Upper lobe of right lung (tissue), 1 donor: ENCODE data around the gene LTBP3. TPM values are rescaled to one million over a fixed set of nuclear protein-coding genes. Genes with fewer than 3 reads are reported as not detected.

Experiments
- ATAC-seq: fragments of 200-7000 bp; cut with Tn5 transposase; one replicate; pipeline ENCODE4 v1.9.1; 2020; ENCODE audit warnings: mild to moderate bottlenecking, moderate library complexity
- DNase-seq: peaks from one replicate; pipeline ENCODE4 v3.0.0-alpha.2; 2020
- H3K27ac ChIP-seq: fragments of 200-600 bp; one replicate; pipeline ENCODE4 v1.8.0; 2022
- H3K27me3 ChIP-seq: fragments of 200-600 bp; one replicate; pipeline ENCODE4 v1.8.0; 2022; ENCODE audit warnings: mild to moderate bottlenecking
- H3K36me3 ChIP-seq: fragments of 200-600 bp; one replicate; pipeline ENCODE4 v1.8.0; 2022
- H3K4me1 ChIP-seq: fragments of 200-600 bp; one replicate; pipeline ENCODE4 v1.8.0; 2022
- H3K4me3 ChIP-seq: fragments of 200-600 bp; one replicate; pipeline ENCODE4 v1.8.0; 2022; ENCODE audit warnings: mild to moderate bottlenecking
- H3K9me3 ChIP-seq: fragments of 200-600 bp; one replicate; pipeline ENCODE4 v1.8.0; 2022
- intact Hi-C: fragments of 100-400 bp; cut with DNase I; formaldehyde crosslinking; loops from one replicate; pipeline ENCODE4 v1.11.0; 2022
- total RNA-seq: library from RNA; stranded (reverse); fragmentation: NEBNext Ultra II Directional; extraction: Animal tissue kit (Norgen Biotek cat#: 25700); gene quantifications from one replicate; pipeline ENCODE4 v1.2.1, GENCODE V29; 2021
- TF ChIP-seq, protein P1 (sequence below): fragments of 200-600 bp; IDR thresholded peaks from one replicate; pipeline ENCODE4 v1.8.0; 2022; ENCODE audit warnings: antibody characterized with exemption
- donor health status: DM: no; HTN: yes; CAD: no; lungs with severe emphysema.

The LTBP3 gene
- total RNA-seq, 1 donor from 2014 or later, result 128 TPM

DNA sequence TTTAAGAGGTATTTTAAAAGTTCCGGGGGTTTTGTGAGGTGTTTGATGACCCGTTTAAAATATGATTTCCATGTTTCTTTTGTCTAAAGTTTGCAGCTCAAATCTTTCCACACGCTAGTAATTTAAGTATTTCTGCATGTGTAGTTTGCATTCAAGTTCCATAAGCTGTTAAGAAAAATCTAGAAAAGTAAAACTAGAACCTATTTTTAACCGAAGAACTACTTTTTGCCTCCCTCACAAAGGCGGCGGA is 59.5 kb downstream of the LTBP3 start:
- ATAC-seq (no peak), DNase-seq (no peak)
- H3K4me1 ChIP-seq, result peaks cover 34% of the 10 kb centered on the region
- no peaks in the 10 kb centered on the region for H3K27me3 ChIP-seq
- peak overlapping the region; percentile 100 for H3K27ac ChIP-seq
- peak overlapping the region; percentile 79 for H3K4me3 ChIP-seq
- intact Hi-C loops, result no loop called here
- H3K9me3 ChIP-seq, result no peaks in the 10 kb centered on the region
- peaks cover 26% of the 10 kb centered on the region for H3K36me3 ChIP-seq
- TF ChIP-seq, protein P1, sequence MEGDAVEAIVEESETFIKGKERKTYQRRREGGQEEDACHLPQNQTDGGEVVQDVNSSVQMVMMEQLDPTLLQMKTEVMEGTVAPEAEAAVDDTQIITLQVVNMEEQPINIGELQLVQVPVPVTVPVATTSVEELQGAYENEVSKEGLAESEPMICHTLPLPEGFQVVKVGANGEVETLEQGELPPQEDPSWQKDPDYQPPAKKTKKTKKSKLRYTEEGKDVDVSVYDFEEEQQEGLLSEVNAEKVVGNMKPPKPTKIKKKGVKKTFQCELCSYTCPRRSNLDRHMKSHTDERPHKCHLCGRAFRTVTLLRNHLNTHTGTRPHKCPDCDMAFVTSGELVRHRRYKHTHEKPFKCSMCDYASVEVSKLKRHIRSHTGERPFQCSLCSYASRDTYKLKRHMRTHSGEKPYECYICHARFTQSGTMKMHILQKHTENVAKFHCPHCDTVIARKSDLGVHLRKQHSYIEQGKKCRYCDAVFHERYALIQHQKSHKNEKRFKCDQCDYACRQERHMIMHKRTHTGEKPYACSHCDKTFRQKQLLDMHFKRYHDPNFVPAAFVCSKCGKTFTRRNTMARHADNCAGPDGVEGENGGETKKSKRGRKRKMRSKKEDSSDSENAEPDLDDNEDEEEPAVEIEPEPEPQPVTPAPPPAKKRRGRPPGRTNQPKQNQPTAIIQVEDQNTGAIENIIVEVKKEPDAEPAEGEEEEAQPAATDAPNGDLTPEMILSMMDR, result no peak

DNA sequence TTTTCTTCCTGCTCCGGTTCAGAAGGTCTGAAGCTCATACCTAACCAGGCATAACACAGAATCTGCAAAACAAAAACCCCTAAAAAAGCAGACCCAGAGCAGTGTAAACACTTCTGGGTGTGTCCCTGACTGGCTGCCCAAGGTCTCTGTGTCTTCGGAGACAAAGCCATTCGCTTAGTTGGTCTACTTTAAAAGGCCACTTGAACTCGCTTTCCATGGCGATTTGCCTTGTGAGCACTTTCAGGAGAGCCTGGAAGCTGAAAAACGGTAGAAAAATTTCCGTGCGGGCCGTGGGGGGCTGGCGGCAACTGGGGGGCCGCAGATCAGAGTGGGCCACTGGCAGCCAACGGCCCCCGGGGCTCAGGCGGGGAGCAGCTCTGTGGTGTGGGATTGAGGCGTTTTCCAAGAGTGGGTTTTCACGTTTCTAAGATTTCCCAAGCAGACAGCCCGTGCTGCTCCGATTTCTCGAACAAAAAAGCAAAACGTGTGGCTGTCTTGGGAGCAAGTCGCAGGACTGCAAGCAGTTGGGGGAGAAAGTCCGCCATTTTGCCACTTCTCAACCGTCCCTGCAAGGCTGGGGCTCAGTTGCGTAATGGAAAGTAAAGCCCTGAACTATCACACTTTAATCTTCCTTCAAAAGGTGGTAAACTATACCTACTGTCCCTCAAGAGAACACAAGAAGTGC is 60.0 kb downstream of the LTBP3 start:
- TF ChIP-seq, protein P1, result no peak
- Histone ChIP-seq H3K27me3 (no peaks in the 10 kb centered on the region), H3K9me3 (no peaks in the 10 kb centered on the region), H3K4me1 (peaks cover 39% of the 10 kb centered on the region), H3K4me3 (peak overlapping the region; percentile 79), H3K27ac (peak overlapping the region; percentile 100), H3K36me3 (peaks cover 22% of the 10 kb centered on the region)
- peak; percentile 6 for ATAC-seq
- intact Hi-C loops, result no loop called here
- peak; percentile 71 for DNase-seq

DNA sequence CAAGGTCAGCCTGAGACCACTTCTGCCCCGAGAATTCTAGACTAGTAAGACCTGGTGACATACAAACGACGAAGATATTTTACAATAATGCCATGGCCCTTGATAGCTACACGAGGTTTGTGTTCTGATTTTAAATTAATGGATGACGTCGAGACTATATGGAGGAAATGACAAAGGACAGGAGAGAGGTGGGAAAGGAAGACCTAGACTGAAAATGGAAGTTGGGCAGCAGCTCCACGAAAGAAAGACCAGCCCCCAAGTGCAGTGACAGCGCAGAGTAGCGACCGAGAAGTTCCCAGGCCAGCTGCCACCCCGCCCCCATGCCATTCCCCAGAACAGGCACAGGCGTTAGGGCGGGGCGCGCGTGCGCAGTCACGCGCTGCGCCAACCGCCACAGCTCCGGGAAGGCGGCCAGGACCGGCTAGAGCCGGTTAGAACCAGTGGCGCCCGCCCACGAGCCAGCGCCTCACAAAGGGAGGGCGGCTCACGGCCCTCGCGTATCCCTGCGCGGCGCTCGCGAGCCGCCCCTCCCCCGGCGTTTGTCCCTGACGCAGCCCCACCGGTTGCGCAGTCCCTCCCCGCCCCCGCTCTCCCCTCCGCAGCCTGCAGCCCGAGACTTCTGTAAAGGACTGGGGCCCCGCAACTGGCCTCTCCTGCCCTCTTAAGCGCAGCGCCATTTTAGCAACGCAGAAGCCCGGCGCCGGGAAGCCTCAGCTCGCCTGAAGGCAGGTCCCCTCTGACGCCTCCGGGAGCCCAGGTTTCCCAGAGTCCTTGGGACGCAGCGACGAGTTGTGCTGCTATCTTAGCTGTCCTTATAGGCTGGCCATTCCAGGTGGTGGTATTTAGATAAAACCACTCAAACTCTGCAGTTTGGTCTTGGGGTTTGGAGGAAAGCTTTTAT is 60.8 kb downstream of the LTBP3 start:
- intact Hi-C loops, result no loop called here

DNA sequence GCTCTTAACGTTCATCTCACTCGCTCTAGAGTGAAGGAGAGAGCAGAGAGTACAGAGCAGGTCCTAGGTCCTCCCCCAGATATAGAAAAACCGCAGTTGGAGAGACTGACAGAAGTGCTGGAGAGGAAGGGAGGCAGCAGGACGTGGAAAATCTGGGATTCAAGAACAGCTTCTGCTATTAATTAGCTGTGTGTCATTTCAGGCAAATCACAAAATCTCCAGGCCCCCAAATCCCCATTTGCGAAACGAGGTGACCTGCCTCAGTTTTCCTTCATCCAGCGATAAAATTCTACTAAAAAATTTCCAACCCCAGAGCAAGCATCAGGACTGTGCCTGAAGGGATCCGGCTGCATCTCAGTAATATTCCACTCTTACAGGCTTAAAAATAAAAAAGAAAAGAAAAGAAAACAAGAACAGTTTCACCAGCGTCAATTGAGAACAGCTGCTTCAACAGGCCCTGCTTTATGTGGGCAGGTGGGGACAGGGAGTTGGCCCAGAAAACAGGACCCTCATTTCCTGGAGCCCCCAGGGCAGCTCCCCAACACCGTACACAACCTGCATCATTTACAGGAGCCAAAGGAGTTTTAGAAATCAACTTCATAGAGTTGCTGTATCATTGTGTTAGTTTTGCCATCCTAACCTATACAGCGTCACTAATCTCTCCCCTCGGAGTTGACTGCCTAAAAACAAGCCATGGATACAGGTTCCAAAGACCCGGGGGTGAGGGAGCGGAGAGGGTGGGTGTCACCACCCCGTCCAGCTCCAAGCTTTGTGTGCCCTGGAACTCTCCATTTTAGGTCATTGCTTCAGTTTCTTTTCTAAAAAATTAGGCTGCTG is 61.6 kb downstream of the LTBP3 start:
- peak; percentile 57 for DNase-seq
- H3K27me3 ChIP-seq, result no peaks in the 10 kb centered on the region
- peaks cover 5% of the 10 kb centered on the region for H3K36me3 ChIP-seq
- H3K4me1 ChIP-seq, result peaks cover 55% of the 10 kb centered on the region
- peak overlapping the region; percentile 79 for H3K4me3 ChIP-seq
- TF ChIP-seq, protein P1, result no peak
- H3K27ac ChIP-seq, result peak overlapping the region; percentile 100
- intact Hi-C loops, result no loop called here
- no peaks in the 10 kb centered on the region for H3K9me3 ChIP-seq
- no peak for ATAC-seq

More for the DNA sequence above, 60.8 kb downstream of the LTBP3 start:
- ATAC-seq (peak; percentile 94), DNase-seq (peak; percentile 99)
- H3K9me3 ChIP-seq, result no peaks in the 10 kb centered on the region
- H3K4me3 ChIP-seq, result peak overlapping the region; percentile 79
- TF ChIP-seq, protein P1, result no peak
- H3K27me3 ChIP-seq, result no peaks in the 10 kb centered on the region
- peaks cover 47% of the 10 kb centered on the region for H3K4me1 ChIP-seq
- peak overlapping the region; percentile 100 for H3K27ac ChIP-seq
- H3K36me3 ChIP-seq, result peaks cover 14% of the 10 kb centered on the region

DNA sequence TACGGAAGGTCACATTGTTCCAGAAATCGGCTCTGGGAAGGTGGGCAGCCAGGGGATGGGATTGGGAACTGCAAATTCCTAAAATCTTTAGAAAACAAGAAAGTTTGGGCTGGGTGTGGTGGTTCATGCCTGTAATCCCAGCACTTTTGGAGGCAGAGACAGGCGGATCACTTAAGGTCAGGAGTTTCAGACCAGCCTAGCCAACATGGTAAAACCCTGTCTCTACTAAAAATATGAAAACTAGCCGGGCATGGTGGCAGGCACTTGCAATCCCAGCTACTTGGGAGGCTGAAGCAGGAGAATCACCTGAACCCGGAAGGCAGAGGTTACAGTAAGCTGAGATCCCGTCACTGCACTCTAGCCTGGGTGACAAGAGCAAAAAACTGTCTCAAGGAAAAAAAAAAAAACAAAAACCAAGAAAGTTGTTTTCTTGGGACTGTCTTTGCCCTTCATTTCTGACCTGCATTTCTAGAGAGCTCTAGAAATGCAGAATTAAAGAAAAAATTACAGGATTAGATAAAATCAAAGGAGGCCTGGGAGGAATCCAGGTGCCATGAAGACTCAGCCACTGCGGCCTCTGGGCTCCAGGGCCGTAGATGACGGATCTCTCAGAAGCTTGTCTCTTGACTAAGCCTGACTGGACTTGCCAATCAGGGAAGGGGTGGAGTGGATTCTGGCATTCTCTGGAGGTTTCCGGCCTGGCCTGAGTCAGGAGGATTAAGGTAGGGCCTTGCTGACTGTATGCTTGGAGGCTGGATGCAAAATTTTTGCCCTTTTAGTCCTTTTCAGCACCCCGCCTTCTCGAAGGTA is 64.6 kb downstream of the LTBP3 start:
- DNase-seq, result peak; percentile 77
- TF ChIP-seq, protein P1, result no peak
- Histone ChIP-seq H3K27ac (peak overlapping the region; percentile 100), H3K9me3 (no peaks in the 10 kb centered on the region), H3K36me3 (no peaks in the 10 kb centered on the region), H3K27me3 (no peaks in the 10 kb centered on the region), H3K4me3 (peak overlapping the region; percentile 13), H3K4me1 (peaks cover 84% of the 10 kb centered on the region)
- peak; percentile 16 for ATAC-seq
- intact Hi-C loops, result no loop called here
